Astrocyte (in vitro differentiated cells and primary cell): ENCODE results near the gene KCNK10. TPM values are rescaled to one million over a fixed set of nuclear protein-coding genes. Genes with fewer than 3 reads are reported as not detected.

Experiments used
- DNase-seq: peaks from one replicate; pipeline ENCODE4 v3.0.0-alpha.2; 2010; ENCODE audit warnings: low read depth
- FAIRE-seq: peaks from 2 replicates; lab custom pipeline; 2011; peaks lifted over from hg19 to GRCh38; lab: Jason Lieb, UNC
- H2AFZ ChIP-seq: 2 replicates; pipeline ENCODE4 v1.6.0; 2012; ENCODE audit warnings: low read depth, low read length, inconsistent platforms
- H3K27ac ChIP-seq: 2 replicates; pipeline ENCODE4 v1.5.1; 2011; ENCODE audit warnings: low read depth, low read length, inconsistent platforms
- H3K27me3 ChIP-seq: 2 replicates; pipeline ENCODE4 v1.6.0; 2011; ENCODE audit warnings: low read length, inconsistent platforms; ENCODE audit not compliant: insufficient read depth
- H3K36me3 ChIP-seq: 2 replicates; pipeline ENCODE4 v1.5.1; 2011; ENCODE audit warnings: low read length, inconsistent platforms; ENCODE audit not compliant: insufficient read depth
- H3K4me1 ChIP-seq: 2 replicates; pipeline ENCODE4 v1.5.1; 2011; ENCODE audit warnings: low read length, inconsistent platforms; ENCODE audit not compliant: insufficient read depth
- H3K4me2 ChIP-seq: 2 replicates; pipeline ENCODE4 v1.6.0; 2012; ENCODE audit warnings: low read length, inconsistent platforms
- H3K4me3 ChIP-seq: 2 replicates; pipeline ENCODE4 v1.5.1; 2011; ENCODE audit warnings: low read depth, mild to moderate bottlenecking, low read length, inconsistent platforms; ENCODE audit not compliant: insufficient read depth
- H3K79me2 ChIP-seq: 2 replicates; pipeline ENCODE4 v1.6.0; 2012; ENCODE audit warnings: mild to moderate bottlenecking, low read length, inconsistent platforms; ENCODE audit not compliant: insufficient read depth
- H3K9ac ChIP-seq: 2 replicates; pipeline ENCODE4 v1.6.0; 2012; ENCODE audit warnings: mild to moderate bottlenecking, low read length, inconsistent platforms
- H3K9me3 ChIP-seq: 2 replicates; pipeline ENCODE4 v1.5.1; 2012; ENCODE audit warnings: low read depth, mild to moderate bottlenecking, low read length, inconsistent platforms; ENCODE audit not compliant: insufficient read depth
- H4K20me1 ChIP-seq: 2 replicates; pipeline ENCODE4 v1.6.0; 2012; ENCODE audit warnings: low read length, inconsistent platforms; ENCODE audit not compliant: insufficient read depth
- H3K27ac Mint-ChIP-seq: one replicate; pipeline ENCODE4 v1.8.0; 2021; ENCODE audit warnings: mild to moderate bottlenecking, mixed read lengths; ENCODE audit not compliant: unreplicated experiment
- H3K27me3 Mint-ChIP-seq: one replicate; pipeline ENCODE4 v1.8.0; 2021; ENCODE audit warnings: low read depth, mixed read lengths; ENCODE audit not compliant: unreplicated experiment
- H3K36me3 Mint-ChIP-seq: one replicate; pipeline ENCODE4 v1.8.0; 2021; ENCODE audit warnings: low read depth, mixed read lengths; ENCODE audit not compliant: unreplicated experiment
- H3K4me1 Mint-ChIP-seq: one replicate; pipeline ENCODE4 v1.8.0; 2021; ENCODE audit warnings: low read depth, mixed read lengths; ENCODE audit not compliant: unreplicated experiment
- H3K4me3 Mint-ChIP-seq: one replicate; pipeline ENCODE4 v1.8.0; 2021; ENCODE audit warnings: mild to moderate bottlenecking, moderate library complexity, mixed read lengths; ENCODE audit not compliant: unreplicated experiment
- H3K9me3 Mint-ChIP-seq: one replicate; pipeline ENCODE4 v1.8.0; 2021; ENCODE audit warnings: mild to moderate bottlenecking, mixed read lengths; ENCODE audit not compliant: unreplicated experiment
- CTCF ChIP-seq: IDR thresholded peaks from 2 replicates; pipeline ENCODE4 v1.5.1; 2011; ENCODE audit warnings: low read depth, mild to moderate bottlenecking, inconsistent platforms, low read length, moderate library complexity; ENCODE audit not compliant: insufficient read depth
- EZH2 ChIP-seq: IDR thresholded peaks from 2 replicates; pipeline ENCODE4 v1.6.1; 2012; ENCODE audit warnings: mild to moderate bottlenecking, low read length, inconsistent platforms; ENCODE audit not compliant: insufficient read depth
- total RNA-seq: library from RNA; stranded (reverse); gene quantifications from 2 replicates; pipeline ENCODE4 v1.2.1, GENCODE V29; 2021

The KCNK10 gene
- total RNA-seq, 1 donor from 2014 or later: 0.14 TPM

GRCh38 chr14:88249266-88249665 is 73.8 kb downstream of the KCNK10 start:
- H3K4me1 ChIP-seq: no peaks in the 10 kb centered on the region
- H3K4me3 Mint-ChIP-seq: no peak overlapping the region
- FAIRE-seq: no peak

GRCh38 chr14:88248606-88249005 is 74.5 kb downstream of the KCNK10 start:
- Mint-ChIP-seq H3K27me3 (no peaks in the 10 kb centered on the region), H3K9me3 (peaks cover 3% of the 10 kb centered on the region), H3K36me3 (no peaks in the 10 kb centered on the region), H3K4me3 (no peak overlapping the region), H3K4me1 (peaks cover 13% of the 10 kb centered on the region), H3K27ac (no peak overlapping the region)
- DNase-seq (peak; percentile 10), FAIRE-seq (no peak)
- Histone ChIP-seq H3K9me3 (no peaks in the 10 kb centered on the region), H3K9ac (no peak overlapping the region), H3K4me1 (no peaks in the 10 kb centered on the region), H3K79me2 (no peaks in the 10 kb centered on the region), H3K36me3 (no peaks in the 10 kb centered on the region), H3K27ac (no peak overlapping the region), H3K27me3 (no peaks in the 10 kb centered on the region), H2AFZ (no peak overlapping the region), H3K4me2 (no peak overlapping the region), H4K20me1 (no peaks in the 10 kb centered on the region), H3K4me3 (no peak overlapping the region)
- TF ChIP-seq EZH2 (no peak), CTCF (no peak)

More at GRCh38 chr14:88249266-88249665, 73.8 kb downstream of the KCNK10 start:
- no peaks in the 10 kb centered on the region for H3K36me3 Mint-ChIP-seq
- Histone ChIP-seq H3K9ac (no peak overlapping the region), H3K36me3 (no peaks in the 10 kb centered on the region), H3K27me3 (no peaks in the 10 kb centered on the region), H3K27ac (no peak overlapping the region), H2AFZ (no peak overlapping the region), H3K9me3 (no peaks in the 10 kb centered on the region), H3K79me2 (no peaks in the 10 kb centered on the region), H3K4me3 (no peak overlapping the region), H4K20me1 (no peaks in the 10 kb centered on the region), H3K4me2 (no peak overlapping the region)
- DNase-seq: no peak
- peaks cover 3% of the 10 kb centered on the region for H3K9me3 Mint-ChIP-seq
- H3K4me1 Mint-ChIP-seq: peaks cover 13% of the 10 kb centered on the region
- H3K27me3 Mint-ChIP-seq: peaks cover 4% of the 10 kb centered on the region
- H3K27ac Mint-ChIP-seq: peak overlapping the region; percentile 11
- no peak for TF ChIP-seq EZH2
- TF ChIP-seq CTCF: no peak

- H3K79me2 ChIP-seq: no peaks in the 10 kb centered on the region
- FAIRE-seq: no peak
- H3K27ac ChIP-seq: no peak overlapping the region
- no peak overlapping the region for H3K4me3 Mint-ChIP-seq
- H3K4me3 ChIP-seq: no peak overlapping the region
- H3K27ac Mint-ChIP-seq: no peak overlapping the region
- H3K9me3 ChIP-seq: no peaks in the 10 kb centered on the region
- H2AFZ ChIP-seq: no peak overlapping the region
- no peaks in the 10 kb centered on the region for H3K27me3 ChIP-seq
- H3K27me3 Mint-ChIP-seq: no peaks in the 10 kb centered on the region
- DNase-seq: no peak
- no peak overlapping the region for H3K4me2 ChIP-seq
- no peaks in the 10 kb centered on the region for H3K36me3 Mint-ChIP-seq
- peaks cover 3% of the 10 kb centered on the region for H3K9me3 Mint-ChIP-seq
- H3K4me1 Mint-ChIP-seq: peaks cover 13% of the 10 kb centered on the region
- H3K36me3 ChIP-seq: no peaks in the 10 kb centered on the region
- no peaks in the 10 kb centered on the region for H4K20me1 ChIP-seq
- no peak overlapping the region for H3K9ac ChIP-seq
- H3K4me1 ChIP-seq: no peaks in the 10 kb centered on the region
- TF ChIP-seq EZH2: no peak
- TF ChIP-seq CTCF: no peak
Measured at GRCh38 chr14:88247228-88247627, 75.8 kb downstream of the KCNK10 start.
